ENCODE results near the gene AP2S1.
A peak's percentile ranks its signal among the peaks of the same experiment; 100 is the strongest.

The AP2S1 gene

DNA sequence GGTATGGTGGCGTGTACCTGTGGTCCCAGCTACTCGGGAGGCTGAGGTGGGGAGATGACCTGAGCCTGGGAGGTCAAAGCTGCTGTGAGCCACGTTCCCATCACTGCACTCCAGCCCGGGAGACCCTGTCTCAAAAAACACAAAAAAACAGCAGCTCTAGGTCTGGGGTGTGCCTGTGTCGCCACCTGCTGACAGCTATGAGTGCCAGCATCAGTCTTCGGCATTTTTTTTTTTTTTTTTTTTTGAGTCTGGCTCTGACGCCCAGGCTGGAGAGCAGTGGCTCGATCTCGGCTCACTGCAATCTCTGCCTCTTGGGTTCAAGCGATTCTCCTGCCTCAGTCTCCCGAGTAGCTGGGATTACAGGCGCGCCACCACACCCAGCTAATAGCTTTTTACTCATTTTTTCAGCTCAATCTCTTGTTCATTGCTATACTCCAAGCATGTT is 10.1 kb downstream of the AP2S1 start:
- Histone ChIP-seq H3K27ac (ENCODE audit: extremely low read depth, low read depth, low read length) (no peak overlapping the region), H3K36me3 (ENCODE audit: control insufficient read depth in 2 of 2, insufficient read depth in 1 of 2, low read length in 2 of 2) (peaks cover 34 to 61% of the 10 kb centered on the region in 2 experiments; a peak in 2 of 3 replicates), H3K4me3 (ENCODE audit: low read depth, low read length) (no peak overlapping the region), H3K9me3 (ENCODE audit: control insufficient read depth, insufficient read depth, low read depth, low read length) (no peaks in the 10 kb centered on the region), H3K4me1 (ENCODE audit: control insufficient read depth, insufficient read depth, low read length) (peaks cover 7% of the 10 kb centered on the region)
- CTCF ChIA-PET = interaction anchor here (0.5 to 4.1 kb wide), 54 partner anchors 10 to 1693 kb away, joined by 3 to 83 read pairs (median 4); partner anchors contain the start of genes AP2S1 and SLC1A5
- POLR2A ChIA-PET = interaction anchor here (0.6 to 2.4 kb wide), 19 partner anchors 10 to 1045 kb away, joined by 3 to 50 read pairs (median 5); partner anchors contain the start of genes AP2S1 and SLC1A5
- TF ChIP-seq ZNF302 (tag by site-specific recombination; IDR thresholded peaks at IDR 0.05; ENCODE audit: low read depth) (no peak), ZNF426 (tag by site-specific recombination; IDR thresholded peaks at IDR 0.05) (no peak), ZNF394 (tag by site-specific recombination; IDR thresholded peaks at IDR 0.05; ENCODE audit: borderline replicate concordance) (no peak; the same call in 1 of the 2 replicates), OSR2 (tag by site-specific recombination; IDR thresholded peaks at IDR 0.05) (no peak), FEZF1 (tag by site-specific recombination; IDR thresholded peaks at IDR 0.05) (no peak), ZNF24 (tag by site-specific recombination; IDR thresholded peaks at IDR 0.05) (no peak), BCL11A (tag by site-specific recombination; IDR thresholded peaks at IDR 0.05; ENCODE audit: low read depth) (no peak), ZNF335 (tag by site-specific recombination; conservative IDR thresholded peaks at IDR 0.05) (0 out of 2 replicates have a peak, but pooled peaks have one; percentile 12), ZBTB48 (tag by site-specific recombination; IDR thresholded peaks at IDR 0.05) (no peak), ZNF654 (tag by site-specific recombination; IDR thresholded peaks at IDR 0.05; ENCODE audit: low read depth) (peak; percentile 91), ZNF174 (tag by site-specific recombination; IDR thresholded peaks at IDR 0.05) (no peak), ZNF211 (tag by site-specific recombination; IDR thresholded peaks at IDR 0.05; ENCODE audit: low read depth) (no peak), ZNF501 (tag by site-specific recombination; IDR thresholded peaks at IDR 0.05) (0 out of 2 replicates have a peak, but pooled peaks have one; percentile 30), ZNF791 (tag by site-specific recombination; IDR thresholded peaks at IDR 0.05) (no peak), SP7 (tag by site-specific recombination; IDR thresholded peaks at IDR 0.05) (peak; percentile 47; the same call in 1 of the 2 replicates), SCRT1 (tag by site-specific recombination; IDR thresholded peaks at IDR 0.05; ENCODE audit: borderline replicate concordance) (no peak), ZNF366 (tag by site-specific recombination; conservative IDR thresholded peaks at IDR 0.05) (no peak), ZBTB17 (tag by site-specific recombination; IDR thresholded peaks at IDR 0.05) (peak; percentile 70), ZNF600 (tag by site-specific recombination; IDR thresholded peaks at IDR 0.05) (no peak; the same call in 1 of the 2 replicates), KLF8 (tag by site-specific recombination; IDR thresholded peaks at IDR 0.05) (0 out of 2 replicates have a peak, but pooled peaks have one; percentile 40), ZNF138 (tag by site-specific recombination; IDR thresholded peaks at IDR 0.05; ENCODE audit: borderline replicate concordance) (no peak), ZNF175 (tag by site-specific recombination; IDR thresholded peaks at IDR 0.05) (no peak), ZNF510 (tag by site-specific recombination; IDR thresholded peaks at IDR 0.05; ENCODE audit: insufficient replicate concordance) (no peak), ZFP3 (tag by site-specific recombination; IDR thresholded peaks at IDR 0.05; ENCODE audit: low read depth) (no peak)
- TF ChIP-seq, protein P1, sequence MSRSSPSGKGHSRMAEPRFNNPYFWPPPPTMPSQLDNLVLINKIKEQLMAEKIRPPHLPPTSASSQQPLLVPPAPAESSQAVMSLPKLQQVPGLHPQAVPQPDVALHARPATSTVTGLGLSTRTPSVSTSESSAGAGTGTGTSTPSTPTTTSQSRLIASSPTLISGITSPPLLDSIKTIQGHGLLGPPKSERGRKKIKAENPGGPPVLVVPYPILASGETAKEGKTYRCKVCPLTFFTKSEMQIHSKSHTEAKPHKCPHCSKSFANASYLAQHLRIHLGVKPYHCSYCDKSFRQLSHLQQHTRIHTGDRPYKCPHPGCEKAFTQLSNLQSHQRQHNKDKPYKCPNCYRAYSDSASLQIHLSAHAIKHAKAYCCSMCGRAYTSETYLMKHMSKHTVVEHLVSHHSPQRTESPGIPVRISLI (tag by site-specific recombination; IDR thresholded peaks at IDR 0.05) = peak; percentile 100
- TF ChIP-seq, protein P2, sequence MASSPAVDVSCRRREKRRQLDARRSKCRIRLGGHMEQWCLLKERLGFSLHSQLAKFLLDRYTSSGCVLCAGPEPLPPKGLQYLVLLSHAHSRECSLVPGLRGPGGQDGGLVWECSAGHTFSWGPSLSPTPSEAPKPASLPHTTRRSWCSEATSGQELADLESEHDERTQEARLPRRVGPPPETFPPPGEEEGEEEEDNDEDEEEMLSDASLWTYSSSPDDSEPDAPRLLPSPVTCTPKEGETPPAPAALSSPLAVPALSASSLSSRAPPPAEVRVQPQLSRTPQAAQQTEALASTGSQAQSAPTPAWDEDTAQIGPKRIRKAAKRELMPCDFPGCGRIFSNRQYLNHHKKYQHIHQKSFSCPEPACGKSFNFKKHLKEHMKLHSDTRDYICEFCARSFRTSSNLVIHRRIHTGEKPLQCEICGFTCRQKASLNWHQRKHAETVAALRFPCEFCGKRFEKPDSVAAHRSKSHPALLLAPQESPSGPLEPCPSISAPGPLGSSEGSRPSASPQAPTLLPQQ (tag by site-specific recombination; IDR thresholded peaks at IDR 0.05) = 0 out of 2 replicates have a peak, but pooled peaks have one; percentile 15
- TF ChIP-seq, protein P3, sequence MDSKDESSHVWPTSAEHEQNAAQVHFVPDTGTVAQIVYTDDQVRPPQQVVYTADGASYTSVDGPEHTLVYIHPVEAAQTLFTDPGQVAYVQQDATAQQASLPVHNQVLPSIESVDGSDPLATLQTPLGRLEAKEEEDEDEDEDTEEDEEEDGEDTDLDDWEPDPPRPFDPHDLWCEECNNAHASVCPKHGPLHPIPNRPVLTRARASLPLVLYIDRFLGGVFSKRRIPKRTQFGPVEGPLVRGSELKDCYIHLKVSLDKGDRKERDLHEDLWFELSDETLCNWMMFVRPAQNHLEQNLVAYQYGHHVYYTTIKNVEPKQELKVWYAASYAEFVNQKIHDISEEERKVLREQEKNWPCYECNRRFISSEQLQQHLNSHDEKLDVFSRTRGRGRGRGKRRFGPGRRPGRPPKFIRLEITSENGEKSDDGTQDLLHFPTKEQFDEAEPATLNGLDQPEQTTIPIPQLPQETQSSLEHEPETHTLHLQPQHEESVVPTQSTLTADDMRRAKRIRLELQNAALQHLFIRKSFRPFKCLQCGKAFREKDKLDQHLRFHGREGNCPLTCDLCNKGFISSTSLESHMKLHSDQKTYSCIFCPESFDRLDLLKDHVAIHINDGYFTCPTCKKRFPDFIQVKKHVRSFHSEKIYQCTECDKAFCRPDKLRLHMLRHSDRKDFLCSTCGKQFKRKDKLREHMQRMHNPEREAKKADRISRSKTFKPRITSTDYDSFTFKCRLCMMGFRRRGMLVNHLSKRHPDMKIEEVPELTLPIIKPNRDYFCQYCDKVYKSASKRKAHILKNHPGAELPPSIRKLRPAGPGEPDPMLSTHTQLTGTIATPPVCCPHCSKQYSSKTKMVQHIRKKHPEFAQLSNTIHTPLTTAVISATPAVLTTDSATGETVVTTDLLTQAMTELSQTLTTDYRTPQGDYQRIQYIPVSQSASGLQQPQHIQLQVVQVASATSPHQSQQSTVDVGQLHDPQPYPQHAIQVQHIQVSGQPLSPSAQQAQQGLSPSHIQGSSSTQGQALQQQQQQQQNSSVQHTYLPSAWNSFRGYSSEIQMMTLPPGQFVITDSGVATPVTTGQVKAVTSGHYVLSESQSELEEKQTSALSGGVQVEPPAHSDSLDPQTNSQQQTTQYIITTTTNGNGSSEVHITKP (tag by site-specific recombination; IDR thresholded peaks at IDR 0.05) = 0 out of 2 replicates have a peak, but pooled peaks have one; percentile 16
- TF ChIP-seq, protein P4, sequence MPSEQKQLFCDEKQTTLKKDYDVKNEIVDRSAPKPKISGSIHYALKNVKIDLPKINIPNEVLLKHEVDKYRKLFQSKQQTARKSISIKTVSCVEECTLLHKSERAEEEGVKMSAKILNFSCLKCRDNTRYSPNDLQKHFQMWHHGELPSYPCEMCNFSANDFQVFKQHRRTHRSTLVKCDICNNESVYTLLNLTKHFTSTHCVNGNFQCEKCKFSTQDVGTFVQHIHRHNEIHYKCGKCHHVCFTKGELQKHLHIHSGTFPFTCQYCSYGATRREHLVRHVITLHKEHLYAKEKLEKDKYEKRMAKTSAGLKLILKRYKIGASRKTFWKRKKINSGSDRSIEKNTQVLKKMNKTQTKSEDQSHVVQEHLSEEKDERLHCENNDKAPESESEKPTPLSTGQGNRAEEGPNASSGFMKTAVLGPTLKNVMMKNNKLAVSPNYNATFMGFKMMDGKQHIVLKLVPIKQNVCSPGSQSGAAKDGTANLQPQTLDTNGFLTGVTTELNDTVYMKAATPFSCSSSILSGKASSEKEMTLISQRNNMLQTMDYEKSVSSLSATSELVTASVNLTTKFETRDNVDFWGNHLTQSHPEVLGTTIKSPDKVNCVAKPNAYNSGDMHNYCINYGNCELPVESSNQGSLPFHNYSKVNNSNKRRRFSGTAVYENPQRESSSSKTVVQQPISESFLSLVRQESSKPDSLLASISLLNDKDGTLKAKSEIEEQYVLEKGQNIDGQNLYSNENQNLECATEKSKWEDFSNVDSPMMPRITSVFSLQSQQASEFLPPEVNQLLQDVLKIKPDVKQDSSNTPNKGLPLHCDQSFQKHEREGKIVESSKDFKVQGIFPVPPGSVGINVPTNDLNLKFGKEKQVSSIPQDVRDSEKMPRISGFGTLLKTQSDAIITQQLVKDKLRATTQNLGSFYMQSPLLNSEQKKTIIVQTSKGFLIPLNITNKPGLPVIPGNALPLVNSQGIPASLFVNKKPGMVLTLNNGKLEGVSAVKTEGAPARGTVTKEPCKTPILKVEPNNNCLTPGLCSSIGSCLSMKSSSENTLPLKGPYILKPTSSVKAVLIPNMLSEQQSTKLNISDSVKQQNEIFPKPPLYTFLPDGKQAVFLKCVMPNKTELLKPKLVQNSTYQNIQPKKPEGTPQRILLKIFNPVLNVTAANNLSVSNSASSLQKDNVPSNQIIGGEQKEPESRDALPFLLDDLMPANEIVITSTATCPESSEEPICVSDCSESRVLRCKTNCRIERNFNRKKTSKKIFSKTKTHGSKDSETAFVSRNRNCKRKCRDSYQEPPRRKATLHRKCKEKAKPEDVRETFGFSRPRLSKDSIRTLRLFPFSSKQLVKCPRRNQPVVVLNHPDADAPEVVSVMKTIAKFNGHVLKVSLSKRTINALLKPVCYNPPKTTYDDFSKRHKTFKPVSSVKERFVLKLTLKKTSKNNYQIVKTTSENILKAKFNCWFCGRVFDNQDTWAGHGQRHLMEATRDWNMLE (tag by site-specific recombination; conservative IDR thresholded peaks at IDR 0.05; ENCODE audit: low read depth) = no peak

All from HEK293 (cell line).